Glutamatergic neuron (in vitro differentiated cells): Measurements from ENCODE around the gene EDEM3. TPM values are rescaled to one million over a fixed set of nuclear protein-coding genes. Genes with fewer than 3 reads are reported as not detected.
"Not testable (repeated sequence)": the region's sequence is repeated elsewhere in the genome, so short reads cannot be mapped to it uniquely, and the experiment has no call there.

ENCODE experiments used
- DNase-seq: peaks from one replicate; pipeline ENCODE4 v3.0.0; 2022
- H3K27ac Mint-ChIP-seq: one replicate; pipeline ENCODE4 v1.8.0; 2020; ENCODE audit warnings: mild to moderate bottlenecking, mixed read lengths, inconsistent platforms; ENCODE audit not compliant: unreplicated experiment
- H3K27me3 Mint-ChIP-seq: one replicate; pipeline ENCODE4 v1.8.0; 2020; ENCODE audit warnings: mild to moderate bottlenecking, moderate library complexity, mixed read lengths, inconsistent platforms; ENCODE audit not compliant: unreplicated experiment
- H3K36me3 Mint-ChIP-seq: one replicate; pipeline ENCODE4 v1.8.0; 2020; ENCODE audit warnings: mild to moderate bottlenecking, mixed read lengths, inconsistent platforms; ENCODE audit not compliant: unreplicated experiment
- H3K4me1 Mint-ChIP-seq: one replicate; pipeline ENCODE4 v1.8.0; 2020; ENCODE audit warnings: mild to moderate bottlenecking, low read depth, mixed read lengths, inconsistent platforms; ENCODE audit not compliant: unreplicated experiment
- H3K4me3 Mint-ChIP-seq: one replicate; pipeline ENCODE4 v1.8.0; 2020; ENCODE audit warnings: mild to moderate bottlenecking, mixed read lengths, inconsistent platforms; ENCODE audit not compliant: unreplicated experiment
- H3K9me3 Mint-ChIP-seq: one replicate; pipeline ENCODE4 v1.8.0; 2020; ENCODE audit warnings: mild to moderate bottlenecking, moderate library complexity, mixed read lengths, inconsistent platforms; ENCODE audit not compliant: unreplicated experiment
- total RNA-seq: library from RNA; stranded (reverse); fragmentation: NEBNext Ultra II Directional; extraction: Animal tissue kit (Norgen Biotek cat#: 25700); gene quantifications from one replicate; pipeline ENCODE4 v1.2.1, GENCODE V29; 2021; ENCODE audit not compliant: unreplicated experiment
- TF ChIP-seq, protein P1 (sequence below): fragments of 200-600 bp; sonication (generic); IDR thresholded peaks from one replicate; pipeline ENCODE4 v1.5.0; 2021; ENCODE audit not compliant: partially characterized antibody, unreplicated experiment

Gene EDEM3
- total RNA-seq, 1 donor from 2014 or later = 23.6 TPM

DNA sequence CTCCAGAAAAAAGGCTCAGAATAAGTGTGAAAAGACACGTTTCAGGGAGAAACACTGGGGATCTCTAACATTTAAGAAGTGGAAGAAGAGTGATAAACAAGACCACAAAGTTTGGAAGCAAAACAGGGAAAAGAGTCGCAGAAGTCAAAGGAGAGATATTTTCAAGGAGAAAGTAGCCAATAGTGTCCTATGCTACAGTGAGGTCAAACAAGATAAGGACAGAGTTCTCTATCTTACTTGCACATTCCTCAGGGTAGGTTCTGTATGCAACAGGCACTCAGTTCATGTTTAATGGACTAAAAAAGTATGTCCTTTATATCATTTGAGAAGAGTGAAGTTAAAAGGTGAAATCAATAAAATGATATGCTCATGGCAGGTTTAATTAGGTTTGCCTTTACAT lies 13.8 kb upstream of the EDEM3 start:
- no peak for DNase-seq
- Mint-ChIP-seq H3K27ac (no peak overlapping the region), H3K4me3 (no peak overlapping the region), H3K36me3 (no peaks in the 10 kb centered on the region), H3K9me3 (peaks cover under 1% of the 10 kb centered on the region), H3K27me3 (no peaks in the 10 kb centered on the region), H3K4me1 (no peaks in the 10 kb centered on the region)
- TF ChIP-seq, protein P1, sequence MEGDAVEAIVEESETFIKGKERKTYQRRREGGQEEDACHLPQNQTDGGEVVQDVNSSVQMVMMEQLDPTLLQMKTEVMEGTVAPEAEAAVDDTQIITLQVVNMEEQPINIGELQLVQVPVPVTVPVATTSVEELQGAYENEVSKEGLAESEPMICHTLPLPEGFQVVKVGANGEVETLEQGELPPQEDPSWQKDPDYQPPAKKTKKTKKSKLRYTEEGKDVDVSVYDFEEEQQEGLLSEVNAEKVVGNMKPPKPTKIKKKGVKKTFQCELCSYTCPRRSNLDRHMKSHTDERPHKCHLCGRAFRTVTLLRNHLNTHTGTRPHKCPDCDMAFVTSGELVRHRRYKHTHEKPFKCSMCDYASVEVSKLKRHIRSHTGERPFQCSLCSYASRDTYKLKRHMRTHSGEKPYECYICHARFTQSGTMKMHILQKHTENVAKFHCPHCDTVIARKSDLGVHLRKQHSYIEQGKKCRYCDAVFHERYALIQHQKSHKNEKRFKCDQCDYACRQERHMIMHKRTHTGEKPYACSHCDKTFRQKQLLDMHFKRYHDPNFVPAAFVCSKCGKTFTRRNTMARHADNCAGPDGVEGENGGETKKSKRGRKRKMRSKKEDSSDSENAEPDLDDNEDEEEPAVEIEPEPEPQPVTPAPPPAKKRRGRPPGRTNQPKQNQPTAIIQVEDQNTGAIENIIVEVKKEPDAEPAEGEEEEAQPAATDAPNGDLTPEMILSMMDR = no peak

GRCh38 chr1:184767591-184767990 lies 12.9 kb upstream of the EDEM3 start:
- H3K4me1 Mint-ChIP-seq = no peaks in the 10 kb centered on the region
- peaks cover 2% of the 10 kb centered on the region for H3K9me3 Mint-ChIP-seq
- TF ChIP-seq, protein P1 = no peak
- no peaks in the 10 kb centered on the region for H3K27me3 Mint-ChIP-seq
- no peak overlapping the region for H3K27ac Mint-ChIP-seq
- H3K4me3 Mint-ChIP-seq = no peak overlapping the region
- H3K36me3 Mint-ChIP-seq = no peaks in the 10 kb centered on the region
- DNase-seq = no peak

DNA sequence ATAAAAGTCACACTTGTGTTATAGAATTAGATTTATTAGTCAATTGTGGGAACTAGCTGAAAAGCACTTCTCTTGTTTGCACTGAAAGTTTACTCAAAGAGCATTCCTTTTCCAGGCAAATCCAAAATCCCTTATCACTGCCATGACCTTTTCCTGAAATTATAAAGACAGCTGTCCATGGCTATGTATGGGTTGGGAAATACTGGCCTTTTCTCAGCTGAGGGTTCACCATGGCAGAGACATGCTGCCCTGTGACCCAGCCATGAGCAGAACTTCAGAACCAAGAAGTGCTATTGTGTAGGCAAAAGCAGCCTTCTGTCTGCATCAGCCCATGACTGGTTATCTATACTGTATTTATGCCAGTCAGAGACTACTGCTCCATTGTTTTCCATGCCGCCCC lies 9.8 kb upstream of the EDEM3 start:
- TF ChIP-seq, protein P1 = no peak
- Mint-ChIP-seq H3K4me1 (no peaks in the 10 kb centered on the region), H3K9me3 (peaks cover 2% of the 10 kb centered on the region), H3K36me3 (no peaks in the 10 kb centered on the region), H3K27me3 (no peaks in the 10 kb centered on the region), H3K27ac (no peak overlapping the region), H3K4me3 (no peak overlapping the region)
- DNase-seq = no peak

DNA sequence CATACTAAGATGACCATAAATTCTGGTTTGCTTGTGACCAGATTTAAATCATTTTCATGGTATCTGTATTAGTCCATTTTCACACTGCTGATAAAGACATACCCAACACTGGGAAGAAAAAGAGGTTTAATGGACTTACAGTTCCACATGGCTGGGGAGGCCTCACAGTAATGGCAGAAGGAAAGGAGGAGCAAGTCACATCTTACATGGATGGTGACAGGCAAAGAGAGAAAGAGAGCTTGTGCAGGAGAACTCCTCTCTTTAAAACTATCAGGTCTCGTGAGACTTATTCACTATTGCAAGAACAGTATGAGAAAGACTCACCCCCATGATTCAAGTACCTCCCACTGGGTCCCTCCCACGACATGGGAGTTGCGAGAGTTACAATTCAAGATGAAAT lies 8.9 kb upstream of the EDEM3 start:
- H3K4me3 Mint-ChIP-seq, H3K27ac Mint-ChIP-seq, H3K27me3 Mint-ChIP-seq, H3K4me1 Mint-ChIP-seq, H3K9me3 Mint-ChIP-seq, DNase-seq, H3K36me3 Mint-ChIP-seq: not testable (repeated sequence)

- H3K9me3 Mint-ChIP-seq = peaks cover 2% of the 10 kb centered on the region
These were observed 7.4 kb upstream of the EDEM3 start for GRCh38 chr1:184761969-184762485.

More at GRCh38 chr1:184761969-184762485, 7.4 kb upstream of the EDEM3 start:
- TF ChIP-seq, protein P1 = no peak
- Mint-ChIP-seq H3K4me3 (no peak overlapping the region), H3K4me1 (no peaks in the 10 kb centered on the region), H3K36me3 (no peaks in the 10 kb centered on the region), H3K27ac (no peak overlapping the region), H3K27me3 (no peaks in the 10 kb centered on the region)
- no peak for DNase-seq
